Endothelial cell of umbilical vein (primary cell): ENCODE data around the gene ESYT2.

Source experiments
- CTCF ChIP-seq, 2 donors: IDR thresholded peaks; 1 replicate in 1 of 2; 2 replicates in 1 of 2; pipeline ENCODE4 v1.5.1; 2011; ENCODE audit warnings: low read length in 2 of 2, mild to moderate bottlenecking in 2 of 2, moderate library complexity in 2 of 2, control low read depth in 1 of 2, inconsistent platforms in 1 of 2, low read depth in 1 of 2; ENCODE audit not compliant: insufficient read depth in 1 of 2; ENCODE audit errors: extremely low read depth in 1 of 2
- MYC ChIP-seq: IDR thresholded peaks from one replicate; pipeline ENCODE4 v1.6.1; 2011; ENCODE audit warnings: mild to moderate bottlenecking, low read depth, low read length
- POLR2A ChIP-seq: IDR thresholded peaks from 2 replicates; pipeline ENCODE4 v1.6.1; 2012; ENCODE audit warnings: low read depth, mild to moderate bottlenecking, control low read depth, low read length

GRCh38 chr7:158727690-158728089, 101.6 kb downstream of the ESYT2 start:
- TF ChIP-seq CTCF (IDR thresholded peaks at IDR 0.05; ENCODE audit: extremely low read depth in 1 of 2, insufficient read depth in 1 of 2, low read depth in 1 of 2, low read length in 2 of 2), result no peak
- TF ChIP-seq MYC, result no peak
- no peak for TF ChIP-seq POLR2A
